Upper lobe of left lung (tissue), 4 donors: ENCODE data around the gene SCIMP.

Experiments used
- POLR2A ChIP-seq, 4 donors: fragments of 450-650 bp; IDR thresholded peaks; one replicate each; pipeline ENCODE4 v1.5.1; 2016 to 2017; ENCODE audit warnings: antibody characterized with exemption in 4 of 4, mild to moderate bottlenecking in 2 of 4
- POLR2AphosphoS5 ChIP-seq, 2 donors: sonication (generic); formaldehyde crosslinking; IDR thresholded peaks; one replicate each; pipeline ENCODE4 v1.5.1; 2017; ENCODE audit warnings: antibody characterized with exemption in 2 of 2
- TF ChIP-seq, protein P1 (sequence below), 6 experiments: fragments of 450-650 bp in 4 of 6; fragments of 200-600 bp in 2 of 6; sonication (generic) in 2 of 6; IDR thresholded peaks; one replicate each; pipeline ENCODE4 v1.5.1; 2016 to 2019; ENCODE audit warnings: antibody characterized with exemption in 6 of 6

GRCh38 chr17:5237541-5238016, 2.9 kb upstream of the SCIMP start:
- TF ChIP-seq POLR2A (IDR thresholded peaks at IDR 0.05) (no peak), POLR2AphosphoS5 (IDR thresholded peaks at IDR 0.05) (no peak)
- TF ChIP-seq, protein P1, sequence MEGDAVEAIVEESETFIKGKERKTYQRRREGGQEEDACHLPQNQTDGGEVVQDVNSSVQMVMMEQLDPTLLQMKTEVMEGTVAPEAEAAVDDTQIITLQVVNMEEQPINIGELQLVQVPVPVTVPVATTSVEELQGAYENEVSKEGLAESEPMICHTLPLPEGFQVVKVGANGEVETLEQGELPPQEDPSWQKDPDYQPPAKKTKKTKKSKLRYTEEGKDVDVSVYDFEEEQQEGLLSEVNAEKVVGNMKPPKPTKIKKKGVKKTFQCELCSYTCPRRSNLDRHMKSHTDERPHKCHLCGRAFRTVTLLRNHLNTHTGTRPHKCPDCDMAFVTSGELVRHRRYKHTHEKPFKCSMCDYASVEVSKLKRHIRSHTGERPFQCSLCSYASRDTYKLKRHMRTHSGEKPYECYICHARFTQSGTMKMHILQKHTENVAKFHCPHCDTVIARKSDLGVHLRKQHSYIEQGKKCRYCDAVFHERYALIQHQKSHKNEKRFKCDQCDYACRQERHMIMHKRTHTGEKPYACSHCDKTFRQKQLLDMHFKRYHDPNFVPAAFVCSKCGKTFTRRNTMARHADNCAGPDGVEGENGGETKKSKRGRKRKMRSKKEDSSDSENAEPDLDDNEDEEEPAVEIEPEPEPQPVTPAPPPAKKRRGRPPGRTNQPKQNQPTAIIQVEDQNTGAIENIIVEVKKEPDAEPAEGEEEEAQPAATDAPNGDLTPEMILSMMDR (IDR thresholded peaks at IDR 0.05) = peak; percentile 61 to 87 (median 76)
